Caco-2 (cell line): ENCODE measurements around the gene PSRC1. TPM values are rescaled to one million over a fixed set of nuclear protein-coding genes. Genes with fewer than 3 reads are reported as not detected.

Source experiments
- BruUV-seq: library from RNA; stranded (reverse); fragments of 400-500 nt; replicated peaks from 2 replicates; lab custom pipeline; 2021; lab: Mats Ljungman, UMichigan
- CTCF ChIA-PET: fragments of 300-600 bp; sonication (Branson Sonifier 250); formaldehyde crosslinking; loops from one replicate; lab custom pipeline; 2022; ENCODE audit warnings: antibody characterized with exemption; lab: Charles Lee
- POLR2A ChIA-PET: fragments of 300-600 bp; sonication (Branson Sonifier 250); formaldehyde crosslinking; loops from one replicate; lab custom pipeline; 2022; ENCODE audit warnings: antibody characterized with exemption; lab: Charles Lee
- DNase-seq, 2 experiments: peaks; one replicate each; pipeline versions ENCODE4 v3.0.0 to v3.0.0-alpha.2; 2020 to 2022
- H3K27me3 ChIP-seq: replicated peaks from 2 replicates; pipeline ENCODE4 v1.6.0; 2011; ENCODE audit warnings: low read length; ENCODE audit not compliant: control insufficient read depth, insufficient read depth
- H3K36me3 ChIP-seq: 2 replicates; pipeline ENCODE4 v1.5.1; 2011; ENCODE audit warnings: low read length; ENCODE audit not compliant: control insufficient read depth, insufficient read depth
- H3K4me1 ChIP-seq: fragments of 250-450 bp; sonication (Bioruptor Pico); 2 replicates; pipeline ENCODE4 v1.5.1; 2020; ENCODE audit warnings: mild to moderate bottlenecking
- H3K4me3 ChIP-seq: 2 replicates; pipeline ENCODE4 v1.5.1; 2011; ENCODE audit warnings: low read depth, mild to moderate bottlenecking, control low read depth, low read length
- H3K9me3 ChIP-seq: fragments of 250-450 bp; sonication (Bioruptor Pico); 2 replicates; pipeline ENCODE4 v1.5.1; 2020; ENCODE audit warnings: mild to moderate bottlenecking, moderate library complexity
- H3K27ac Mint-ChIP-seq: one replicate; pipeline ENCODE4 v1.8.0; 2022; ENCODE audit warnings: mixed read lengths; ENCODE audit not compliant: unreplicated experiment
- H3K27me3 Mint-ChIP-seq: one replicate; pipeline ENCODE4 v1.8.0; 2022; ENCODE audit warnings: mixed read lengths; ENCODE audit not compliant: insufficient read depth, unreplicated experiment
- H3K36me3 Mint-ChIP-seq: one replicate; pipeline ENCODE4 v1.8.0; 2022; ENCODE audit warnings: mild to moderate bottlenecking, mixed read lengths; ENCODE audit not compliant: insufficient read depth, unreplicated experiment
- H3K4me1 Mint-ChIP-seq: one replicate; pipeline ENCODE4 v1.8.0; 2022; ENCODE audit warnings: low read depth, mixed read lengths; ENCODE audit not compliant: unreplicated experiment
- H3K4me3 Mint-ChIP-seq: one replicate; pipeline ENCODE4 v1.8.0; 2022; ENCODE audit warnings: mild to moderate bottlenecking, moderate library complexity, mixed read lengths; ENCODE audit not compliant: unreplicated experiment
- H3K9me3 Mint-ChIP-seq: one replicate; pipeline ENCODE4 v1.8.0; 2022; ENCODE audit warnings: mixed read lengths; ENCODE audit not compliant: unreplicated experiment
- CTCF ChIP-seq, 2 experiments: fragments of 200-600 bp in 1 of 2; IDR thresholded peaks; 1 replicate in 1 of 2; 2 replicates in 1 of 2; pipeline versions ENCODE4 v1.5.1 to v1.8.0; 2011 to 2022; ENCODE audit warnings: antibody characterized with exemption in 1 of 2, control low read depth in 1 of 2, inconsistent platforms in 1 of 2, low read depth in 1 of 2, low read length in 1 of 2, mild to moderate bottlenecking in 1 of 2, moderate library complexity in 1 of 2; ENCODE audit not compliant: insufficient read depth in 1 of 2, severe bottlenecking in 1 of 2, unreplicated experiment in 1 of 2
- intact Hi-C: fragments of 100-400 bp; cut with micrococcal nuclease; formaldehyde crosslinking; loops from one replicate; pipeline ENCODE4 v1.10.0; 2022; ENCODE audit not compliant: unreplicated experiment
- total RNA-seq: library from RNA; stranded (reverse); gene quantifications from 2 replicates; pipeline ENCODE4 v1.2.3, GENCODE V29; 2022

PSRC1 gene
- total RNA-seq, 1 experiment from 2014 or later = 24.9 TPM

DNA sequence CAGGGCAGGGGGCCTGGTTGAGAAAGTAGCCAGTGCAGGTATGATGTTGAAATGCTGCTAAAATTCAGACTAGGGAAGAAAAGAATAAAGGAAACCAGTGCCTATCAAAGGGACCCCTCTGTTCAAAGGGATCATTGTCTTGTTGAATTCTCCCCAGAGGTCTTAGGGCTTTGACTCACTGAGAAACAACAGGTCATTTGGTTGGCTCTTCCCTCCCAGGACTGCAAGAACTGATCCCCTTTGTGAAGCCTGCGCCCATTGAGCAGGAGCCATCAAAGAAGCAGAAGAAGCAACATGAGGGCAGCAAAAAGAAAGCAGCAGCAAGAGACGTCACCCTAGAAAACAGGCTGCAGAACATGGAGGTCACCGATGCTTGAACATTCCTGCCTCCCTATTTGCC lies 45.4 kb downstream of the PSRC1 start:
- DNase-seq = no peak
- TF ChIP-seq CTCF (IDR thresholded peaks at IDR 0.05; ENCODE audit: insufficient read depth in 1 of 2, low read depth in 1 of 2, low read length in 1 of 2, severe bottlenecking in 1 of 2, unreplicated experiment in 1 of 2) = no peak
- Mint-ChIP-seq H3K27me3 (no peaks in the 10 kb centered on the region), H3K9me3 (no peaks in the 10 kb centered on the region), H3K4me3 (no peak overlapping the region), H3K36me3 (peaks cover 60% of the 10 kb centered on the region), H3K4me1 (peaks cover 6% of the 10 kb centered on the region), H3K27ac (no peak overlapping the region)
- TSS peak; percentile 76 for BruUV-seq
- Histone ChIP-seq H3K36me3 (no peaks in the 10 kb centered on the region; the same call in none of the 2 replicates), H3K9me3 (no peaks in the 10 kb centered on the region), H3K4me3 (no peak overlapping the region), H3K4me1 (no peaks in the 10 kb centered on the region), H3K27me3 (no peaks in the 10 kb centered on the region)
- intact Hi-C loops = no loop called here
- ChIA-PET CTCF (no interaction called here), POLR2A (no interaction called here)

DNA sequence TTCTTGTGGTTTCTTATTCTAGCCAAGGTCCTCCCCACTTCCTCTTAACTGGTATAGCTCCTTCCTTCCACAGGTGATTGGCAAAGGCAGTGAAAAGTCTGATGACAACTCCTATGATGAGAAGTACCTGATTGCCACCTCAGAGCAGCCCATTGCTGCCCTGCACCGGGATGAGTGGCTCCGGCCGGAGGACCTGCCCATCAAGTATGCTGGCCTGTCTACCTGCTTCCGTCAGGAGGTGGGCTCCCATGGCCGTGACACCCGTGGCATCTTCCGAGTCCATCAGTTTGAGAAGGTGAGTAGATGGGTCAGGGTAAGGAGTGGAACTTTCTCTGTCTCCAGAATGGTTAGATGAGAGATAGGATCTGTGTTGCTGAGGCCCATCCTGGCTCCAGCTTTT lies 47.8 kb downstream of the PSRC1 start:
- no peak for DNase-seq
- no TSS peak for BruUV-seq
- peaks cover 70% of the 10 kb centered on the region for H3K36me3 Mint-ChIP-seq
- no peaks in the 10 kb centered on the region for H3K9me3 ChIP-seq
- no peaks in the 10 kb centered on the region for H3K27me3 Mint-ChIP-seq
- no peak overlapping the region for H3K27ac Mint-ChIP-seq
- intact Hi-C loops = no loop called here
- no peaks in the 10 kb centered on the region for H3K4me1 Mint-ChIP-seq
- no peak overlapping the region for H3K4me3 ChIP-seq
- H3K4me3 Mint-ChIP-seq = no peak overlapping the region
- ChIA-PET POLR2A (no interaction called here), CTCF (no interaction called here)
- TF ChIP-seq CTCF (IDR thresholded peaks at IDR 0.05; ENCODE audit: insufficient read depth in 1 of 2, low read depth in 1 of 2, low read length in 1 of 2, severe bottlenecking in 1 of 2, unreplicated experiment in 1 of 2) = no peak
- H3K9me3 Mint-ChIP-seq = no peaks in the 10 kb centered on the region
- H3K36me3 ChIP-seq = no peaks in the 10 kb centered on the region; the same call in none of the 2 replicates
- H3K27me3 ChIP-seq = no peaks in the 10 kb centered on the region
- H3K4me1 ChIP-seq = no peaks in the 10 kb centered on the region

- DNase-seq = no peak
- Histone ChIP-seq H3K27me3 (no peaks in the 10 kb centered on the region), H3K9me3 (no peaks in the 10 kb centered on the region), H3K36me3 (no peaks in the 10 kb centered on the region; the same call in none of the 2 replicates), H3K4me1 (no peaks in the 10 kb centered on the region), H3K4me3 (no peak overlapping the region)
- no peak overlapping the region for H3K4me3 Mint-ChIP-seq
- no peaks in the 10 kb centered on the region for H3K4me1 Mint-ChIP-seq
- H3K27ac Mint-ChIP-seq = no peak overlapping the region
- H3K27me3 Mint-ChIP-seq = no peaks in the 10 kb centered on the region
- intact Hi-C loops = no loop called here
- ChIA-PET CTCF (no interaction called here), POLR2A (no interaction called here)
- peaks cover 70% of the 10 kb centered on the region for H3K36me3 Mint-ChIP-seq
- TF ChIP-seq CTCF (IDR thresholded peaks at IDR 0.05; ENCODE audit: insufficient read depth in 1 of 2, low read depth in 1 of 2, low read length in 1 of 2, severe bottlenecking in 1 of 2, unreplicated experiment in 1 of 2) = no peak
- no peaks in the 10 kb centered on the region for H3K9me3 Mint-ChIP-seq
- TSS peak; percentile 14 for BruUV-seq
Measured at GRCh38 chr1:109231066-109231465, 51.9 kb downstream of the PSRC1 start.

Other genes starting within 250 kb of the PSRC1 start
- 3.6 and 3.7 TPM in 2 replicates for gene WDR47, start 241.0 kb downstream of the PSRC1 start, total RNA-seq
- 21.9 and 25.1 TPM in 2 replicates for gene TAF13, start 207.1 kb downstream of the PSRC1 start, total RNA-seq
- gene TMEM167B, start 192.4 kb downstream of the PSRC1 start, total RNA-seq = 21.8 and 23.5 TPM in 2 replicates
- gene ELAPOR1, start 169.0 kb downstream of the PSRC1 start, total RNA-seq = 0.75 and 1.6 TPM in 2 replicates
- 189 and 225 TPM in 2 replicates for gene SARS1, start 69.2 kb downstream of the PSRC1 start, total RNA-seq
- 7.0 and 8.3 TPM in 2 replicates for gene CELSR2, start 33.6 kb downstream of the PSRC1 start, total RNA-seq
- gene MYBPHL, start 23.9 kb upstream of the PSRC1 start, total RNA-seq = not detected in 2 replicates
- gene SORT1, start 114.8 kb upstream of the PSRC1 start, total RNA-seq = 65.2 and 67.1 TPM in 2 replicates
- gene PSMA5, start 143.3 kb upstream of the PSRC1 start, total RNA-seq = 82.7 and 97.8 TPM in 2 replicates
- 0.32 and 0.45 TPM in 2 replicates for gene SYPL2, start 183.4 kb upstream of the PSRC1 start, total RNA-seq
- gene ATXN7L2, start 200.8 kb upstream of the PSRC1 start, total RNA-seq = 3.9 and 4.0 TPM in 2 replicates
- gene CYB561D1, start 210.9 kb upstream of the PSRC1 start, total RNA-seq = 6.6 and 7.3 TPM in 2 replicates
- 1.1 and 1.5 TPM in 2 replicates for gene AMIGO1, start 226.6 kb upstream of the PSRC1 start, total RNA-seq